SK-N-SH treated with all-trans-retinoic acid at 6 μM for 48 hours (cell line): ENCODE data around the gene UBXN6.

Experiments used
- ARNTL ChIP-seq: fragments of 450-650 bp; formaldehyde crosslinking; IDR thresholded peaks from 2 replicates; pipeline ENCODE4 v1.5.0; 2020; ENCODE audit warnings: low read depth, mild to moderate bottlenecking, moderate library complexity, borderline replicate concordance
- CREB5 ChIP-seq: fragments of 250-450 bp; sonication (Bioruptor Pico); IDR thresholded peaks from 2 replicates; pipeline ENCODE4 v1.5.1; 2020; ENCODE audit warnings: low read depth, mild to moderate bottlenecking, moderate library complexity
- CSDC2 ChIP-seq: fragments of 250-450 bp; sonication (Bioruptor Pico); IDR thresholded peaks from 2 replicates; pipeline ENCODE4 v1.5.0; 2020; ENCODE audit warnings: mild to moderate bottlenecking, moderate library complexity
- GLIS3 ChIP-seq: fragments of 250-450 bp; sonication (Bioruptor Pico); IDR thresholded peaks from 2 replicates; pipeline ENCODE4 v1.5.0; 2020; ENCODE audit warnings: mild to moderate bottlenecking, moderate library complexity
- ISL1 ChIP-seq: fragments of 250-450 bp; sonication (Bioruptor Pico); IDR thresholded peaks from 2 replicates; pipeline ENCODE4 v2.1.2; 2022; ENCODE audit warnings: mild to moderate bottlenecking, moderate library complexity
- RARB ChIP-seq: fragments of 250-450 bp; sonication (Bioruptor Pico); IDR thresholded peaks from 2 replicates; pipeline ENCODE4 v1.8.0; 2021; ENCODE audit warnings: mild to moderate bottlenecking, moderate library complexity
- SNAI2 ChIP-seq: fragments of 250-450 bp; sonication (Bioruptor Pico); IDR thresholded peaks from 2 replicates; pipeline ENCODE4 v1.5.0; 2020; ENCODE audit warnings: mild to moderate bottlenecking, moderate library complexity
- TCF4 ChIP-seq: fragments of 250-450 bp; sonication (Bioruptor Pico); IDR thresholded peaks from 2 replicates; pipeline ENCODE4 v1.8.0; 2021; ENCODE audit warnings: mild to moderate bottlenecking, moderate library complexity, borderline replicate concordance
- TSHZ2 ChIP-seq: fragments of 250-450 bp; sonication (Bioruptor Pico); IDR thresholded peaks from 2 replicates; pipeline ENCODE4 v1.5.0; 2020; ENCODE audit warnings: mild to moderate bottlenecking, moderate library complexity
- ZFP3 ChIP-seq: fragments of 250-450 bp; sonication (Bioruptor Pico); IDR thresholded peaks from 2 replicates; pipeline ENCODE4 v1.5.0; 2020; ENCODE audit warnings: mild to moderate bottlenecking, moderate library complexity
- ZNF565 ChIP-seq: fragments of 450-650 bp; formaldehyde crosslinking; conservative IDR thresholded peaks from 2 replicates; pipeline ENCODE4 v1.5.0; 2020; ENCODE audit warnings: low read depth, mild to moderate bottlenecking, moderate library complexity
- ZNF8 ChIP-seq: fragments of 450-650 bp; formaldehyde crosslinking; IDR thresholded peaks from 2 replicates; pipeline ENCODE4 v1.5.0; 2020; ENCODE audit warnings: mild to moderate bottlenecking, moderate library complexity
- TF ChIP-seq, protein P1 (sequence below): fragments of 250-450 bp; sonication (Bioruptor Pico); IDR thresholded peaks from 2 replicates; pipeline ENCODE4 v1.8.0; 2021; ENCODE audit warnings: low read depth, mild to moderate bottlenecking, moderate library complexity, borderline replicate concordance
- TF ChIP-seq, protein P2 (sequence below): fragments of 250-450 bp; sonication (Bioruptor Pico); IDR thresholded peaks from 2 replicates; pipeline ENCODE4 v1.8.0; 2020; ENCODE audit warnings: mild to moderate bottlenecking, moderate library complexity, borderline replicate concordance

GRCh38 chr19:4447327-4448146, 10.1 kb downstream of the UBXN6 start:
- TF ChIP-seq ARNTL (no peak), SNAI2 (CRISPR knock-in tag) (no peak), ZNF8 (CRISPR knock-in tag) (no peak), CSDC2 (CRISPR knock-in tag) (no peak), ZNF565 (CRISPR knock-in tag) (no peak), GLIS3 (CRISPR knock-in tag) (no peak), ISL1 (CRISPR knock-in tag) (no peak), CREB5 (CRISPR knock-in tag) (no peak), ZFP3 (no peak), TSHZ2 (no peak), TCF4 (no peak), RARB (CRISPR knock-in tag) (no peak)
- TF ChIP-seq, protein P1, sequence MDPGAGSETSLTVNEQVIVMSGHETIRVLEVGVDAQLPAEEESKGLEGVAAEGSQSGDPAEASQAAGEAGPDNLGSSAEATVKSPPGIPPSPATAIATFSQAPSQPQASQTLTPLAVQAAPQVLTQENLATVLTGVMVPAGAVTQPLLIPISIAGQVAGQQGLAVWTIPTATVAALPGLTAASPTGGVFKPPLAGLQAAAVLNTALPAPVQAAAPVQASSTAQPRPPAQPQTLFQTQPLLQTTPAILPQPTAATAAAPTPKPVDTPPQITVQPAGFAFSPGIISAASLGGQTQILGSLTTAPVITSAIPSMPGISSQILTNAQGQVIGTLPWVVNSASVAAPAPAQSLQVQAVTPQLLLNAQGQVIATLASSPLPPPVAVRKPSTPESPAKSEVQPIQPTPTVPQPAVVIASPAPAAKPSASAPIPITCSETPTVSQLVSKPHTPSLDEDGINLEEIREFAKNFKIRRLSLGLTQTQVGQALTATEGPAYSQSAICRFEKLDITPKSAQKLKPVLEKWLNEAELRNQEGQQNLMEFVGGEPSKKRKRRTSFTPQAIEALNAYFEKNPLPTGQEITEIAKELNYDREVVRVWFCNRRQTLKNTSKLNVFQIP, result no peak
- TF ChIP-seq, protein P2, sequence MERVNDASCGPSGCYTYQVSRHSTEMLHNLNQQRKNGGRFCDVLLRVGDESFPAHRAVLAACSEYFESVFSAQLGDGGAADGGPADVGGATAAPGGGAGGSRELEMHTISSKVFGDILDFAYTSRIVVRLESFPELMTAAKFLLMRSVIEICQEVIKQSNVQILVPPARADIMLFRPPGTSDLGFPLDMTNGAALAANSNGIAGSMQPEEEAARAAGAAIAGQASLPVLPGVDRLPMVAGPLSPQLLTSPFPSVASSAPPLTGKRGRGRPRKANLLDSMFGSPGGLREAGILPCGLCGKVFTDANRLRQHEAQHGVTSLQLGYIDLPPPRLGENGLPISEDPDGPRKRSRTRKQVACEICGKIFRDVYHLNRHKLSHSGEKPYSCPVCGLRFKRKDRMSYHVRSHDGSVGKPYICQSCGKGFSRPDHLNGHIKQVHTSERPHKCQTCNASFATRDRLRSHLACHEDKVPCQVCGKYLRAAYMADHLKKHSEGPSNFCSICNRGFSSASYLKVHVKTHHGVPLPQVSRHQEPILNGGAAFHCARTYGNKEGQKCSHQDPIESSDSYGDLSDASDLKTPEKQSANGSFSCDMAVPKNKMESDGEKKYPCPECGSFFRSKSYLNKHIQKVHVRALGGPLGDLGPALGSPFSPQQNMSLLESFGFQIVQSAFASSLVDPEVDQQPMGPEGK (CRISPR knock-in tag), result no peak
